Vagina (tissue), 2 donors: ENCODE data around the gene RFX7.

Source experiments
- CTCF ChIP-seq, 3 experiments: fragments of 450-650 bp in 2 of 3; fragments of 200-600 bp in 1 of 3; sonication (generic) in 1 of 3; IDR thresholded peaks; one replicate each; pipeline ENCODE4 v1.5.1; 2017 to 2019; ENCODE audit warnings: antibody characterized with exemption in 3 of 3, mild to moderate bottlenecking in 2 of 3, moderate library complexity in 2 of 3
- POLR2A ChIP-seq, 2 donors: fragments of 450-650 bp; IDR thresholded peaks; one replicate each; pipeline ENCODE4 v1.6.1; 2017; ENCODE audit warnings: antibody characterized with exemption in 2 of 2, mild to moderate bottlenecking in 2 of 2, moderate library complexity in 2 of 2
- POLR2AphosphoS5 ChIP-seq, 2 donors: sonication (generic); formaldehyde crosslinking; IDR thresholded peaks; one replicate each; pipeline ENCODE4 v1.9.0; 2017; ENCODE audit warnings: antibody characterized with exemption in 2 of 2, mild to moderate bottlenecking in 2 of 2, low read depth in 1 of 2; ENCODE audit not compliant: insufficient read depth in 1 of 2

GRCh38 chr15:56244811-56245576 lies 1.3 kb upstream of the RFX7 start:
- TF ChIP-seq POLR2A (IDR thresholded peaks at IDR 0.05) = no peak
- no peak for TF ChIP-seq CTCF (IDR thresholded peaks at IDR 0.05)
- no peak for TF ChIP-seq POLR2AphosphoS5 (IDR thresholded peaks at IDR 0.05; ENCODE audit: insufficient read depth in 1 of 2, low read depth in 1 of 2)
